Hematopoietic multipotent progenitor cell treated with erythropoietin and hydrocortisone succinate and interleukin-3 and kit ligand, for 15 days (in vitro differentiated cells): ENCODE data around the gene FRYL.
A peak's percentile ranks its signal among the peaks of the same experiment; 100 is the strongest.

ENCODE experiments used
- DNase-seq: peaks from one replicate; pipeline ENCODE4 v3.0.0-alpha.2; 2015; ENCODE audit warnings: low spot score

The FRYL gene

DNA sequence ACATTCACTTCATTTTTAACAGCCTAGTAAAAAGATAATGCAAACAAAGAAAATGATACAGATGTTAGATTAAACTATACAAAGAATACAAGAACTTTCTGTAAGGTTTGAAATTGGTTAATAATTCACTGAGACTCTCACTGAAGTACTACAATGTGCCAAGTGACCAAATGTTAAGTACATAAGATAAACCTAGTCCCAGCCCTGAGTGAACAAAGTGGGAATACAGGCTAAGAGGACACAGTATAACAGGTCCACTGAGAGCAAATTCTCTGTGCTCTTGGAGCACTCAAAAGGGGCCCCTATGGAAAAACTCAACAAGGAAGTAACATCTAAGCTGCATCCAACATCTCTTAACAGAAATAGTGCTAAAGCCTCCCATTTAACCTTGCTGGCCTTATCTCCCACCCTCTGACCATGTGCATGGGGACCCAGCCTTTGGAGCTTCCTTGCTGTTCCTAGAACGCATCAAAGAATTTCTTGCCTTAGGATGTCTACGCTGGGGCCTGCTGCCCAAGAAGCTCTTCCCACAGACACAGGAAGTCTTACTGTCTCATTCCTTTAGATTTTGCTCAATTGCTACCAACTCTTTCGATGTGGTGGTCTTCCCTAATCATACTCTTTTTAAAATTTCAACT is 176.6 kb downstream of the FRYL start:
- no peak for DNase-seq

DNA sequence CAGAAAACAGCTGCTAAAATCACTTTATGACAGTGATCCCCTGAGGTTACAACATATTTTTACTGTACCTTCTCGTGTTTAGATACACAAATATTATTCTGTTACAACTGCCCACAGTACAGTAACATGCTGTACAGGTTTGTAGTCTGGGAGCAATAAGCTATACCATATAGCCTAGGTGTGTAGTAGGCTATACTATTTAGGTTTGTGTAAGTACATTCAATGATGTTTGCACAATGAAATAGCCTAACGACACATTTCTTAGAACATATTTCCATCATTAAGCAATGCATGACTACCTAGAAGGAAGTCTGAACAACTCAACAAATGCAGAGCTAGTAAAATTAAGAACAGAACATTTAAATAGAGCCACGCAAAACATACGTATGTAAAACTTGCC is 177.3 kb downstream of the FRYL start:
- no peak for DNase-seq

DNA sequence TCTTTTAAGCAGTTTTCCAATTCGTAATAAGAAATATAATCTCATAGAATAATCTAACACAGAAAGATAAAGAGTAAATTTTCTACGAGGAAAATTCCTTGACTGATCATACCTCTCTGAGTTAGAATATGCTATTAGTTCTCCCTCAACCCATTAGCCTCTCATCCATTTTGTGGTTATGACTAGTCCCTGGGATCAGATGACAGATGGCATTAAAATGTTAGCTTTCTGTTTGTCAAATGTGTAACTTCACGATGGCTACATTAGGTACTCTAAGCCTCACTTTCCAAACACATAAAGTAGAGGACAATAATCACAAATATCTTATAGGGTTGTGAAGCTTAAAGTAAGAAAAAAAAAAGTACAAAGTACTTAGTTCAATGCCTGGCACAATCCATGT is 177.9 kb downstream of the FRYL start:
- no peak for DNase-seq

DNA sequence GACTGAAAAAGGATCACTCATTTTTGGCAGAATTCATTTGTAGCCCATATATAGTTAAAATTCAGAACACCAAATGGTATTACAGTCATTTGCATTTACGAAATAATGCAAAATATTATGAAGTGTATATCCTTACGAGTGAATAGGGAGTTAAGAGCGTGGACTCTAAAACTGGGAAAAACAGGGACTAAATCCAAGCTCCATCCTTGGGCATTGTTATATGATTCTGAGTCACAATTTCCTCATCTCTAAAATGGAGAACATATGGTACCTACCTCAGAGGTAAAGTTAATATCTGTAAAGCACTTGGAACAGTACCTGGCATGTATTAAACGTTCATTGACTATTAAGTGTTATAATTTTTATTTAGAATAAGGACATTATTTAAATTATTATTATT is 183.7 kb downstream of the FRYL start:
- DNase-seq: no peak

DNA sequence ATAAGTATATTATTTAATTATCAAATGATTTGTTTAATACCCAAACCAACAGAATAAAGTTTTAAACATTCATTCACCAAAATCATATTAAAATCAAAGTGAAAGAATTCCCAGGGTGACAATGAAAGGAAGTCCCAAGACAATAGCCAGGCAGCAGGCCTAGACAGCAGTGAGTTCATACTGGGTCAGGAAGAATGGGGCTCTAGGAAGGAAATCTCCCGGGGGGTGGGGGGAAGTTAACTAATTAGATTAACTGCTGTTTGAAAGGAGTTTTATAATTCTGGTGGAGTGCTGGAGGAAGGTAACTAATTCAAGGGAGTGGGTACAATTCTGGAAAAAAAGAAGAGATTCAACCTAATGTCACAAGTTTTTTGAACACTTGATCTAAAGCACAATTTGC is 185.9 kb downstream of the FRYL start:
- DNase-seq: no peak

DNA sequence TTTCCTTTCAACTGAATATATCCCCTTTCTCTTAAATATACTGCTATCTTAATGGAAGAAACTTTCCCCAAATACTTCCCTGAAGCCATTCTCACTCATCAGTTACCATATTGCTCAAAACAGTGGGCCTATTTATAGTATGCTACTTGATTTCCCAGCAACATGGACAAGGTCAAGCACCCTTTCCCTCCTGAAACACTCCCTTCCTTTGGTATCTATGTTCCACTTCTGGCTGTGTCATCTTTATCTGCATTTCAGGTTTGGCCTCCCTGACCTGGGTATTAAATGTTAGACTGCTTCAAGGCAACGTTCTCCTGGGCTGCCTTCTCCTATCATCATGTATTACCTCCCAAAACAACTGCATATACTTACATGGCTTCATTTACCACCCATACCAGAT is 188.7 kb downstream of the FRYL start:
- DNase-seq: no peak

DNA sequence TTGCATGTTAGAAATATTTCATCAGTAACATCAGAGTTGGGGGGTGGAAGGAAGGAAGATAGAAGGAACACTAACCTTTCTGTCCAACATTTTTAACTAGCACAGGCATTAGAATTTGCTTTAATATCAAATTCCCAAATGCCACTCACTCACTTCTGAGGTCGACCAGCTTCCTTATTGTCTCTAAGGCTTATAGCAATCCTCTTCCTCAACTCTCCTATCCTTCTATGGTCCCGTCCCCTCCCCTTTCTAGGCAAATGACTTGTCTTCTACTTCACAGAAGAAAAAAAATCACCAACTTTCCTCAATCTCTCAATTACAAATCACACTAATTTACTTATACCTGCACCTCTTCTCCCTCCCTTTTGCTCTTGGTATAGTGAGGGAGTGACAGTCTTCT is 189.2 kb downstream of the FRYL start:
- no peak for DNase-seq

DNA sequence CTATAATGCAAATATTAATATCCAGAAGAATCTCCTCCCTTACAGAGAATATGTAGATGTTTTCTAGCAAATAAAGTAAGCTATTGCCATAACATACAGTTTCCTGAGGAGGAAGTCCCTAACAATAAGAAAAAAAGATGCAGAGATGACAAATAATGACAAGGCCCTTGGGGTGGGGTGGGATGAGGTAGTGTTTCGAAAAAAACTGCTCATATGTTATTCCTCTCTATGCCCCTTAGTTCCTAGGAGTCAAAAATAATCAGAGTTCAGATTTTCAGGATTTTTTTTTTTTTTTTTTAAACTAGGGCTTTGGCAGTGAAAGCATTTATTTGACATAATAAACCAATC is 191.0 kb downstream of the FRYL start:
- no peak for DNase-seq

DNA sequence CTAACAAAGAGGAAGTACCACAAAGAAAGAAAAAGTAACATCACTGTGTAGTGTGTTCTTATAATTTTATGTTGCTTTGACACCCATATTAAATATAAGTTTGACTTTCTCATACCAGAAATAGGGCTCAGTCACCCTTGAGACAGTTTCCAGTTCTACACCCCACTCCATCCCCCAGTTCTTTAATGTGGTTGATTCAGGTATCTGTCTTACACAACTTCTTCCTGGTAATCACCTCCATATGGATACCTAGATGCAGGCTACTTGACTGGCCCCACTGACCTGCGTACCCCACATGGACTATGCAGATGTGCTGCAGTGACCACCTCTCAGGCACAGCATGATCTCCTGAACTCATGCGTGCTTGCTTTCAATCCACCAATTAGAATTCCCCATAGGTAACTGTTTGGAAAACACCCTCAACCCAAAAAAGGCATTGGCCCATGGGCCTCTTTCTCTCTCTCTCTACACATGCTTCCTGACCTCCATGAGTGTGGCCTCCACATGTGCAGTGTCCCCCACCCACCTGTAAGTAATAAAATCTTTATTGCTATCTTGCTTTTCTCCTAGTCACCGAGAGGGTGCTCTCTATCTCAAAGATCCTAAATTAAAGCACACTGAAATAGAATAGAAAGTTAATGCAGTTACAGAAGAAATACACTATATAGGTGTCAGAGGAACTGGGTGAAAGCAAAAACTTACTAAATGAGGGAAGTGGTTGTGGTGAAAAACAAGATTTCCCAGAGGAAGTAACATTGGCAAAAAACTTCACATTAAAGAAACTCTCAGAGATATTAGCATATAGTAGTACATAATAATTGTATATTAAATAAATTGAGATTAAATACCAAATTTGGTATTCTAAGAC is 191.6 kb downstream of the FRYL start:
- DNase-seq: no peak

DNA sequence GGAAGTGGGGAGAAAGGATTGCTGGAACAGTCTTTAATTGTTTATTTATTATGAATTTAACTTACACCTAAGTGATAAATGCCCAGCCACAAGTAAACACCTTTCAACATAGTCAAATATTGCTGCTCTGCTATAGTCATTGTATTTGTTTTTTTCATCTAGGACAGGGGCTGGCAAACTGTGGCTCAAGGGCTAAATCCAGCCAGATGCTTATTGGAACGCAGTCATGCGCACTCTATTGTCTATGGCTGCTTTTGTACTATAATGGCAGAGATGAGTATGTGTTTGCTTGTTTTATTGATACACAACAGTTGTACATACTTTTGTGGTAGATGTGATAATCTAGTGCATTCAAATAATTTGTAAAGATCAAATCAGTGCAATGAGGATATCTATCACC is 194.7 kb downstream of the FRYL start:
- DNase-seq: no peak

DNA sequence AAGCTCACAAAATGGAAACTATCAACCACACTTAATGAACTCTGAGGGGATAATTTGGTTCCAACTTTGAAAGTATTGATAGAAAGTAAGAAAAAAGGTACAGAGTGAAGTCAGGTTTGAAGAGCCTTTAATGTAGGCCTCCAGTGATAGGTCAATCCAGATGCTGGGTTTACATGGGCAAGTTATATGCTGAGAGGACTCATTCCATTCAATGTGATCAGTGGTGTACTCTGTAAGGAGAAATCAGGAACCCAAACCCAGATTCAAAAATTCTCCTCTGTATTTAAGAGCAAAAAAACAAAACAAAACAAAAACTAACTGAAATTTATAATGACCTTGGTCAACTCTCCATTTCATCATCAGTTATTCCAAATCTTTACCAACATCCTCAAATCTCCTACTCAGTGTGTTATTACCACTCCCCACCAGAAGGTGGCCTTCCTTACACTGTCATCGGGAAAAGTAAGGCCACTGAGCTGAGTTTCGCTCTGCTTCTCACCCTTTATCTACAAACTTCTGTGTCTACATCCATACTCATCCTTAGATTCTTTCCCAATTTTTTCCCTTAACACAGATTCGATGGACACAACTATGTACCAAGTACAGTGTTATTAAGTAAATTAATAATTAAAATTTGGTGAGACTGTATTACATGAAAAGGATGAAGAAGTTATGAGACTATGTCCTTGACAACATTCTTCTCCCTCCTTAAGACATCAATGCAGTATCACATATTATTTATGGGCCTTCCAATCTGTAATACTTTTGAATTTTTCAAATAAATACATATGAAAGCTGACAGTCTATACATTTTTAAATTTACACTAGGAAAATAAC is 201.7 kb downstream of the FRYL start:
- peak; percentile 77 for DNase-seq

DNA sequence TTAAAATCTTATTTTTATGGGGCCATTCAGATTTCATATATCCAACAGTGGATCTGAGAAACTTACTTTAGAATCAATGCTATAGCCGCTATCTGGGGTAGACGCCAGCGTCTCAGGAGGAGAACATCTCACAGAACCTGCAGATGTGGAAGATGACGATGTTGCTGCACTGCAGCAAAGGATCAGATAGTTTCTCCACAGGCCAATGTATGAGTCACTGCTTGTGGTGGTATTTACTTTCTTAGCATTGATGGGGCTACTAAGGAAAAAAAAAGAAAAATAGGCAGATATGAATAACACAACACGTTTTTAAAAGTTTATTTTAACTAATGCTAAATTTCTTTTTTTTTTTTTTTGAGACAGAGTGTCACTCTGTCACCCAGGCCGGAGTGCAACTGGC is 204.1 kb downstream of the FRYL start:
- no peak for DNase-seq

DNA sequence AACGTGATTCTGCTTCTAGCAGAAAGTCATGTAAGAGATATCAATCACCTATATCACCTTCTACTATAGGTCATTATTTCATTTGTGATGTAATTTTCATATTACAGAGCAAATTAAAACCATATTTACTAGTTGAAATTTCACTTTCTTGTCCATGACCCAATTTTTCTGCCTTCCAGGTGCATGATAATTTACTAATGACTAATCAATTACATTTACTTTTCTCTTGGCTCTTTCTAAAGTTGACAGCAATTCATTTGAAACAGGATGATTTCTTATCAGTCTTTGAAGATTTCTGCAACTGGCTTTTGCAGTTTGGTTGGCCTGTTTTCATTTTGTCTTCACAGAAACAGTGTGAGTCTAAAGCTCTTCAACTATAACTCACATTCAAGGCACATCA is 208.6 kb downstream of the FRYL start:
- DNase-seq: no peak

DNA sequence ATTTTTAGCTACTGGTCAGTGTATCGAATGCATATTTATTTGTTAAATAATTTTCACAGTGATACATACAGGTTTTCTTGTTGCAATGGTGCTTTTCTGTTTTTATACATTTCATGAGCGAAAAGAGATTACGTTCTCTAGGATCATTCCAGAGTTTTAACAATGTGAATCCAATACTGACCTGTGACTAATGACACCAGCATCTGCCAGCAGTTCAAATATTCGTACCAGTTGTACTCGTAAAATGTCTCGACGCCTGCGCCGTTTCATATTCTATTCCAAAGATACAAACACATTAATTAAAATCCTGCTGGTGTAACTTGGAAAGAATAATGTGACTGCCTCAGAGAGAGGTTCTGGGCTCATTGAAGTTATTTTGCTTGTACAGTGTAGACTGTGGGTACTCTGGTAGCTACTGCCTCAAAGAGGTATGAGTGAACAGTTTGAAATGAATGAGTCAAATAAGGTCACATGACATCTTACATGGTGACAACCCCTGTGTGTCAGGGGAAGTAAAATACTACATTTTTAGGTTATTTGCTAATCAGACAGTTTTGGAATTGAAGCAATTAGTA is 209.3 kb downstream of the FRYL start:
- DNase-seq: no peak

DNA sequence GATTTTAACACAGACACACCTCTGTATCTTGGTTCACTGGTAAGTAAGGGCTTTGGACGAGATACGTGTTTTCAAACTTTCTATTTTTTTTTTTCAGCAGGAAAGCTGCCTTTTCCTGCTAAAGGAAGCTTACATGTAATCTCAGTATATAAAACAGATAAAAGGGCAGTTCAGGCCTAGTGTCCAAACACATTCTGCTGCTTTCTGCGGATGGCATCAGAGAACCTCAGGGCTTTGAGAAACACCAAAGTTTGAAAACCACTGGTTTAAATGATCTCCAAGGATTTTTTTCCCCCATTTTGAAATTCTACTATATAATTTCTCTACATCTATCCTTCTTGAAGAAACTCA is 214.1 kb downstream of the FRYL start:
- DNase-seq: no peak

DNA sequence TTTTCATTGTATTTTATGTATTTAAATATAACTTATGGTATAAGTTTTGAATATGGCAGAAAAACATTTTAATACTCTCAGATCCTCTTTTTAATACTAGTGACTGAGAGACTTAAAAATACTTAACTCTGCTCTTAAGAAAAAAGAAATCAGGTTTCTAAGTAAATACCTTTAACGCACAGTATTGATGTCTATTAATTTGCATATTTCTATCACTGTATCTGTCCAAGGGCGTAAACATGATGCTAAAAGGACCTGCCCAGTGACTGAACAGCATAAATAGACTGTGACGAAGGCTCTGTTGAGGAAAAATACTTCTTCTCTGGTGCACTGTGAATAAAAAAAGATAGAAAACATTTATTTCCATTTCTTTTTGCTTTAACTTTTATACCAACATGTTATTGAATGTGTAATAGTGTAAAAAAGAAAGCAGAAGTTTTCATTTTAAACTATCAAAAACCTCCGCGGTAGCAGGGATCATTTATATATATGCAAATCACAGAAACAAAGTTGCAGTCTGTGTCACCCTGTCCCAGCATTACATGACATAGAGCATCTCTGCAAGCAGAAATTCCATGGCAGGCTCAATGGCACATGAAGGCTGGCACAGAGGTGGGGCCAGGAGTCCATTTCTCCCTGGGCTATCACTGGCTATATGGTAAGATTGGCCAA is 214.6 kb downstream of the FRYL start:
- DNase-seq: no peak

DNA sequence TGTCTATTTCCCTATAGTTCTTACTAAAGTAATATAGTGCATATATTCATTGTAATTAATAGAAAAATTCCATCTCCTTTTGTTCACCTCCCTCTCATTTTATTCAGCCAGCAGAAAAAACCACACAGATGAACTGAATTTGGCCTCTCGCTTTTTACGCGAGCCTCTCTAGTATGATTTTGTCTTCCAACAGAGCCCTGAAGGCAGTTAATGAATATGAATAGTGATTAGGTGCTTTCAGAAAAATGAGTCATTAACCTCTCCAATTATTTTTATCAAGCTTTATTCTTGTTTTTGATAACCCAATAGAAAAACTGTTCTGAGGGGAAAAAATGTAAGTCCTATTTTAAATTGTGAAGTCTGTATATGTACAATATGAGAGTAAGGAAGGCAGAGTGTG is 215.9 kb downstream of the FRYL start:
- DNase-seq: no peak

DNA sequence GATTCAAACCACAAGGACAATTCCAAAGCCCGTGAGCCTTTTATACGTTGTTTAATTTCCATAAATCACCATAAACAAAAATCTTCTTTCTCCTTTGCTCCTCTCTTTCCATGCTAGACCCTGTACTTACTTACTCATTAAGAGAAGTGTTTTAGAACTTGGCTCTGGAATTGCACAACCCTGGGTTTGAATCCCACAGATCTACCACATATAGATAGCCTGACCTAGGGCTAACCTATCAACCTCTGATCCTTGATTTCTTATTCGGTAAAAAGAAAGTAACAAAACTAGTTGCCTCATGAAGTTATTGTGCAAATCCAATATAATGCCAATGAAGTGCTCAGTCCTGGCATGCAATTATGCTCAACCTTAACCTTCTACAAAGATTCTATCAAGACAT is 221.3 kb downstream of the FRYL start:
- DNase-seq: no peak

DNA sequence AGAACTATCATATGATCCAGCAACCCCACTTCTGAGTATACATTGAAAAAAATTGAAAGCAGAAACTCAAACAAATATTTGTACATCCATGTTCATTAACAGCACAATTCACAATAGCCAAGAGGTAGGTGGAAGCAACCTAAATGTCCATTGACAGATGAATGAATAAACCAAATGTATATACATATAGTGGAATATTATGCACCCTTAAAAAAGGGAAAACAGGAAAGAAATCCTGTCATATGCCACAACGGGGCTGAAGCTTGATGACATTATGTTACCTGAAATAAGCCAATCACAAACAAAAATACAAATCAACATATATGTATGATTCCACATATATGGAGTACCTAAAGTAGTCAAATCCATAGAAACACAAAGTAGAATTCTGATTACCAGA is 222.1 kb downstream of the FRYL start:
- no peak for DNase-seq

DNA sequence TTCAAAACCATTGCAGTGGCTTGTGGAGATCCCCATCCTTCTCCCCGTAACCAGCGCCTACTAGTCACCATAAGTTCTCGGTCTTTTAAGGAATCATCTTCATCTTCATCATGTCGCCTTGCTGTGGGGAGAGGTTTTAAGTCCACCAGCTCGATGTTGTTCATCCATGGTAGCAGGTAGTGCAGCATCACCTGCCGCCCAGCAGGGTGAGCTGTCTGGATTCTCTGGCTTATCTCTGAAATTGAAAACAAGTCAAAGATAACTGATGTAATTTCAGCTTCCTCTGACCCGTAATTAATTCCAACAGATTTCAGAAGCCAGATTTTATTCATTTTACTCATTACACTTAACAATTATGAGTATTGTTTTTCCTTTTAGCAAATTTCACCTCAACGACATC is 222.6 kb downstream of the FRYL start:
- no peak for DNase-seq

DNA sequence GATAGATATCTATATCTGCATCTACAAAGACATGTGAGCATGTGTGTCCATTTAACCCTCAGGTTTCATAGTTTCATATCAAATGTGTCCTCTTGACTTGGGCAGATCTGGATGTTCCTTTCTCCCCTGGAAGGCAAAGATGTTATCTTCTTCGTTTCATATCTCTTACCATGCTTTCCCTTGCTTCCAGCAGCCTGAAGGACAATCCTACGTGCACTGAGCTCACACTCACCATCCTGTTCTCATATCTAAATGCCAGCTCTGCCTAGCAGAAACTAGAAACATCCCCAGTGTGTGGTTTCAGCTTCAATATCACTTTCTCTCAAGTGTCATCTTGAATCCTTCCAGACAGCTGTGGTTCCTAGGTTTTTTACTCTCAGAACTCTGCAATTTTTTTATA is 223.8 kb downstream of the FRYL start:
- DNase-seq: no peak

DNA sequence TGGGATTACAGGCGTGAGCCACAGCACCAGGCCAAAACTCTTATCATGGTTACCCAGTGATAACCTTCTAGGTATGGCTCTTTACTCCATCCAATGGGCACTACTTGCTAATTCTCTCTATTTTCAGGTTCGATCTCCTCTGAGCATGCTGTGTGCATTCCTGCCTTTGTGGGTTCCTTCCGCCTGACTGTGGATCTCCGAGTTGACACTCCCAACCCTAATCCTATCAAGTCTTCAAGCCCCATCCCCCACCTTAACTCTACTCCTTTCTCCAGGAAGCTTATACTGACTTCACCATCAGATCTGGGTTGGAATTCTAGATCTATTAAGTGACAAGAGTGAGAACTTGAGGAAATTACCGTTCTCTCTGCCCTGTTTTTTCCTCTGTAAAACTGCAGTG is 225.5 kb downstream of the FRYL start:
- DNase-seq: no peak
